Measurements from ENCODE around the gene PDE6A. TPM values are rescaled to one million over a fixed set of nuclear protein-coding genes. Genes with fewer than 3 reads are reported as not detected.

PDE6A gene
- total RNA-seq, 2 experiments from 2014 or later, result not detected

GRCh38 chr5:149911031-149911430 lies 33.6 kb downstream of the PDE6A start:
- Histone ChIP-seq H4K20me1 (ENCODE audit: insufficient read depth, low read length) (no peaks in the 10 kb centered on the region), H3K9me3 (ENCODE audit: low read length) (no peaks in the 10 kb centered on the region), H3K9me2 (ENCODE audit: insufficient read depth, low read length) (no peaks in the 10 kb centered on the region), H3K36me3 (ENCODE audit: insufficient read depth, low read length) (no peaks in the 10 kb centered on the region), H3K4me1 (ENCODE audit: insufficient read depth, low read length, poor library complexity, severe bottlenecking) (peaks cover 7% of the 10 kb centered on the region), H3K79me2 (ENCODE audit: insufficient read depth, low read depth, low read length) (no peaks in the 10 kb centered on the region), H2AFZ (ENCODE audit: low read length) (no peak overlapping the region), H3K27ac (ENCODE audit: low read depth, low read length, poor library complexity, severe bottlenecking) (no peak overlapping the region), H3K4me2 (ENCODE audit: low read length) (no peak overlapping the region), H3K4me3 (ENCODE audit: low read depth, low read length, poor library complexity, severe bottlenecking) (no peak overlapping the region)
- DNase-seq (ENCODE audit: low spot score), result no peak
- TF ChIP-seq CTCF (conservative IDR thresholded peaks at IDR 0.05; ENCODE audit: low read length), result no peak
- TF ChIP-seq EZH2phosphoT487 (IDR thresholded peaks at IDR 0.05; ENCODE audit: borderline replicate concordance, low read depth, low read length), result no peak
- BruUV-seq (replicated peaks), result no TSS peak
- intact Hi-C loops (cut with micrococcal nuclease; ENCODE audit: unreplicated experiment), result no loop called here
- ChIA-PET CTCF (ENCODE audit: unreplicated experiment) (no interaction called here), POLR2A (interaction anchor here (0.6 to 1.0 kb wide), 3 partner anchors 50 to 391 kb away, joined by 4 to 7 read pairs (median 4); partner anchors contain the start of gene SLC26A2)

- POLR2A ChIA-PET, result no interaction called here
- H3K36me3 ChIP-seq (ENCODE audit: insufficient read depth, low read length), result no peaks in the 10 kb centered on the region
- H3K4me1 ChIP-seq (ENCODE audit: insufficient read depth, low read length, poor library complexity, severe bottlenecking), result no peaks in the 10 kb centered on the region
- CTCF ChIA-PET (ENCODE audit: unreplicated experiment), result no interaction called here
- DNase-seq (ENCODE audit: low spot score), result no peak
- intact Hi-C loops (cut with micrococcal nuclease; ENCODE audit: unreplicated experiment), result no loop called here
- no TSS peak for BruUV-seq (replicated peaks)
- H3K9me3 ChIP-seq (ENCODE audit: low read length), result no peaks in the 10 kb centered on the region
- H4K20me1 ChIP-seq (ENCODE audit: insufficient read depth, low read length), result no peaks in the 10 kb centered on the region
- no peak overlapping the region for H3K4me2 ChIP-seq (ENCODE audit: low read length)
- H3K9me2 ChIP-seq (ENCODE audit: insufficient read depth, low read length), result no peaks in the 10 kb centered on the region
- H3K4me3 ChIP-seq (ENCODE audit: low read depth, low read length, poor library complexity, severe bottlenecking), result no peak overlapping the region
- no peak overlapping the region for H3K27ac ChIP-seq (ENCODE audit: low read depth, low read length, poor library complexity, severe bottlenecking)
- no peak overlapping the region for H2AFZ ChIP-seq (ENCODE audit: low read length)
- TF ChIP-seq EZH2phosphoT487 (IDR thresholded peaks at IDR 0.05; ENCODE audit: borderline replicate concordance, low read depth, low read length) (no peak), CTCF (conservative IDR thresholded peaks at IDR 0.05; ENCODE audit: low read length) (no peak)
- no peaks in the 10 kb centered on the region for H3K79me2 ChIP-seq (ENCODE audit: insufficient read depth, low read depth, low read length)
Measured at GRCh38 chr5:149907828-149908227, 36.8 kb downstream of the PDE6A start.

GRCh38 chr5:149904977-149905376 lies 39.6 kb downstream of the PDE6A start:
- ChIA-PET CTCF (ENCODE audit: unreplicated experiment) (no interaction called here), POLR2A (no interaction called here)
- H4K20me1 ChIP-seq (ENCODE audit: insufficient read depth, low read length), result no peaks in the 10 kb centered on the region
- H3K27ac ChIP-seq (ENCODE audit: low read depth, low read length, poor library complexity, severe bottlenecking), result no peak overlapping the region
- H3K9me2 ChIP-seq (ENCODE audit: insufficient read depth, low read length), result no peaks in the 10 kb centered on the region
- no peak overlapping the region for H3K4me3 ChIP-seq (ENCODE audit: low read depth, low read length, poor library complexity, severe bottlenecking)
- H2AFZ ChIP-seq (ENCODE audit: low read length), result no peak overlapping the region
- intact Hi-C loops (cut with micrococcal nuclease; ENCODE audit: unreplicated experiment), result no loop called here
- H3K36me3 ChIP-seq (ENCODE audit: insufficient read depth, low read length), result no peaks in the 10 kb centered on the region
- no peak overlapping the region for H3K4me2 ChIP-seq (ENCODE audit: low read length)
- DNase-seq (ENCODE audit: low spot score), result no peak
- BruUV-seq (replicated peaks), result no TSS peak
- H3K79me2 ChIP-seq (ENCODE audit: insufficient read depth, low read depth, low read length), result no peaks in the 10 kb centered on the region
- TF ChIP-seq CTCF (conservative IDR thresholded peaks at IDR 0.05; ENCODE audit: low read length) (no peak), EZH2phosphoT487 (IDR thresholded peaks at IDR 0.05; ENCODE audit: borderline replicate concordance, low read depth, low read length) (no peak)
- no peaks in the 10 kb centered on the region for H3K9me3 ChIP-seq (ENCODE audit: low read length)
- no peaks in the 10 kb centered on the region for H3K4me1 ChIP-seq (ENCODE audit: insufficient read depth, low read length, poor library complexity, severe bottlenecking)

All from OCI-LY7 (cell line).